HG02642 (cell line): Measurements from ENCODE around the gene DVL1.
"Not testable (repeated sequence)": the region's sequence is repeated elsewhere in the genome, so short reads cannot be mapped to it uniquely, and the experiment has no call there.

Experiments
- ATAC-seq: cut with Tn5 transposase; IDR thresholded peaks from one replicate; pipeline ENCODE4 v1.9.1; 2021; ENCODE audit warnings: mild to moderate bottlenecking; ENCODE audit not compliant: unreplicated experiment, poor library complexity

The DVL1 gene

DNA sequence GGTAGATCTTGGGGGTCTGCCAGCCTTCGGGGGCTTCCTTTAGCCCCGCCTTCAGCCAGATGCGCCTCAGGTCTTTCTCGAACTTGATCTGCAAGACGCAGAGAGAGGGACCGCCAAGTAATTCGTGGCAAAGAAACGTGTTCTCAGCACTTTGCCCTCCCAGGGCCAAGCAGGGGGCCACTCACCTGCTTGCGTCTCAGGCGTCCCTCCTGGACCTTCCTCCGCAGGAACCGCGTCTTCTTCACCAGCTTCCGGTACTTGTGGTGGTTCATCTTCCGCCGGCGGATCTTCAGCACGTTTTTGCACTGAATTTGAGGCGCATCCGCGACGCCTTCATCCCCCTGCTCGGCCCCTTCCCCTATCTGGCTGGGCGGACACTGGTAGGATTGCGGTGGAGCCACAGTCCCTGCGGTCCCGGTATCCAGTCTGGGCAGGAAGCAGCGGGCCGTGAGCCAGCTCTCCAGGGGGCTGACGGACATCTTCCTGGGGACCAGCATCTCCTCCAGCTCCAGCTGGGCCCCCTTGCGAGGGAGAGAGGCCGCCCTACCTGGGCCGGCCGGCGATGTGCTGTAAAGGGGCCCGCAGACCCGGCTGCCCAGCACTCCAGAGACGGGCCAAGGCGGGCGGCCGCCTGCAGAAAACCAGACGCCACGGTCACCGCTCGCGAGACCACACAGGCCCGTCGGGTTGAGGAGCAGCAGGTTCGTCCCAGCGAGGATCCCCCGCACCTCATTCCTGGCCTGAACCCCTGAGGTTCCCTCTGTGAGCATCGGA, 24.8 kb upstream of the DVL1 start:
- no peak for ATAC-seq

DNA sequence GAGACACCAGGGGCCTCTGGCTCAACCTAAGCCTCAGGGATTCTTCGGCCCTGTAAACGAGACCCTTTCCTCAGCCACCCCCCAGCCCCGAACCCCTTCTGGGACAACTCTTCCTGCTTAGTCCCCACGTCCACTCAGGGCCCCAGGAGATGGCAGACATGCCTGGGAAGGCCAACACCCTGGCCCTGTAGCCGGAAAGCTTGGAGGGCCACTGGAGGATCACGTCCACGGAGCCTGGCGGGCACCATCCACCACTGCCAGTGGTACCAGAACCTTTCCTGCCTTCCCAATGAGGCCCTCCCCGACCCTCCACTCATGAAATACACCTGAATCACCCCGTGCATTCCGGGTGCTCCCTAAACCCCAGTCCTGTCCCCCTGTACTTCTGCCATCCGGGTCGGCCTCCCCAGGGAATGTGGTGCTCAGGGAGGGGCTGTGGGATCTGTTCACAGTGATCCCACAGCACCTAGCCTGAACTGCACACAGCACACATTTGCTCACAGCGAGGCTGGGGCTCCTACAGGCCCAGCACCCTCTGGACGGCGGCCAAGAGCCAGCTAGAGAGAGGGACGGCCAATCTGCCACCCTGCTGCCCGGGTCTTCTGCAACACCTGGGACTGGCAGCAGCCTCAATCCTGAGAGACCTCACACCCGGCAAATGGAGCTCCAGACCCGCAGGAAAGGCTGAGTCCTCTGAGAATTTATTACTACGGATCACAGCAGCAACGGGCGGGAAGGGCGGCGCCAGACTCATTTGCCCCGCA, 24.0 kb upstream of the DVL1 start:
- no peak for ATAC-seq

- no peak for ATAC-seq
These were observed 22.8 kb upstream of the DVL1 start for GRCh38 chr1:1371746-1372711.

DNA sequence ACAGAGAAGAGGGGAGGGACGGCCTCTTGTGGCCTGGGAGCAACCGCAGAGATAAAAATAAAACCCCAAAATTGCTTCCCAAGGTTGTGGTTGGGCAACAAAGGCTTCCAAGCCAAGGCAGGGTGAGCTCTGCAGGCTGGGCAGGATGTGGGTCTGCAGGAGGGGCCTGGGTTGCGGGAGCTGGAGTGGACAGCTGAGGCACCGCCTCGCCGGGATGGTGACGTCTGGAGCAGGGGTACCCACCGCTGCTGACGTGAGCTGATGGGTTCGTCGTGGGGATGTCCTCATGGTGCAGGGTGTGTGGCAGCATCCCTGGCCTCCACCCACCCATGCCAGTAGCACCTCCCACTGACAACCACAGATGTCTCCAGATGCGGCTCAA, 22.1 kb upstream of the DVL1 start:
- no peak for ATAC-seq

- no peak for ATAC-seq
These were observed 21.6 kb upstream of the DVL1 start for GRCh38 chr1:1370771-1371300.

GRCh38 chr1:1370094-1370493, 20.9 kb upstream of the DVL1 start:
- not testable (repeated sequence) for ATAC-seq

DNA sequence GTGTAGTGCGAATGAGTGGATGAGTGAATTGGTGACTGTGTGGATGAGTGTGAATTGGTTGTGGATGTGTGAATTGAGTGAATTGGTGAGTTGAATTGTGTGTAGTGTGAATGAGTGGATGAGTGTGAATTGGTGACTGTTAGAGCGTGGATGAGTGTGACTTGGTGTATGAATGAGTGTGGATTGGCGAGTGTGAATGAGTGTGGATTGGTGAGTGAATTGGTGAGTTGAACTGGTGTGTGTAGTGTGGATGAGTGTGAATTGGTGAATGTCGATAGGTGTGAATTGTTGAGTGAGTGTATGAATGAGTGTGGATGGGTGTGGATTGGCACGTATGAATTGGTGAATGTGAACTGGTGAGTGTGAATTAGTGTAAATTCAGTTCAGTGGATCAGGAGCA, 18.1 kb upstream of the DVL1 start:
- ATAC-seq: no peak

- ATAC-seq: no peak
These were observed 17.5 kb upstream of the DVL1 start for GRCh38 chr1:1366699-1367066.

- no peak for ATAC-seq
These were observed 16.9 kb upstream of the DVL1 start for GRCh38 chr1:1365875-1366698.

DNA sequence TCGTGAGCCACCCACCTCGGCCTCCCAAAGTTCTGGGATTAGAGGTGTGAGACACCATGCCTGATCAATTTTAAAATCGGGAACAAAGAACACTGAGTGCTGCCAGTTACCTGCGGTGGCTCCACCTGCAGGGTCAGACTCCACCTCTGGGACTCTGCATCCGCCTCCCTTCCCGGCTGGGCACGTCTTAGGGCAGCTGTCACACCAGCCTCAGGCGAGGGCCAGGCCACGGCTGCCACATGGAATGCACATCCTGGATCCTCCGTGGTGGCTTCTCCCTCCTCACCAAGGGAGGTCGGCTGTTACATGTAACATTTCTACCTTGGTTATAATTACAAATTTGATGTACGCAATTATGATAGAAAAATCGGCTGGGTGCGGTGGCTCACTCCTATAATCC, 15.0 kb upstream of the DVL1 start:
- ATAC-seq: no peak

DNA sequence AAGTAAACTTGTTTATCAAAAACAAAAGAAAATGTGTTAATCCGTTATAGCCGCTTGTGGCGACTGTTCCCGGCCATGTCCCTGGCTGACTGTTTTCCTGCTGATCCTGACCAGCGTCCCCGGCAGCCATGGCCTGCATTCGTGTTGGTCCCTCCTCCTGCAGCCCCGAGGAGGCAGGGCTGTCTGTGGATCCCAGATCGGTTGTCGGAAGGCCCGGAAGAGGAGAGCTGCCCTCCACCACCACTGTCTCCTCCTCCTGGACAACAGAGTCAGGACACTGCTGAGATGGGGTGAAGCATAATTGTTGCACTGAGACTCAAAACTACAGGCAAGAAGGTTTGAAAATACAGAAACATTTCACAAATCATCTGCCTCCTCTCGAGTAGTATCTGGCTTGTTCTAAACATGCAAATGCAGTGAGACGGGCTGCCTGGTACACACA, 12.8 kb upstream of the DVL1 start:
- no peak for ATAC-seq

GRCh38 chr1:1361233-1361981, 12.2 kb upstream of the DVL1 start:
- ATAC-seq: no peak

DNA sequence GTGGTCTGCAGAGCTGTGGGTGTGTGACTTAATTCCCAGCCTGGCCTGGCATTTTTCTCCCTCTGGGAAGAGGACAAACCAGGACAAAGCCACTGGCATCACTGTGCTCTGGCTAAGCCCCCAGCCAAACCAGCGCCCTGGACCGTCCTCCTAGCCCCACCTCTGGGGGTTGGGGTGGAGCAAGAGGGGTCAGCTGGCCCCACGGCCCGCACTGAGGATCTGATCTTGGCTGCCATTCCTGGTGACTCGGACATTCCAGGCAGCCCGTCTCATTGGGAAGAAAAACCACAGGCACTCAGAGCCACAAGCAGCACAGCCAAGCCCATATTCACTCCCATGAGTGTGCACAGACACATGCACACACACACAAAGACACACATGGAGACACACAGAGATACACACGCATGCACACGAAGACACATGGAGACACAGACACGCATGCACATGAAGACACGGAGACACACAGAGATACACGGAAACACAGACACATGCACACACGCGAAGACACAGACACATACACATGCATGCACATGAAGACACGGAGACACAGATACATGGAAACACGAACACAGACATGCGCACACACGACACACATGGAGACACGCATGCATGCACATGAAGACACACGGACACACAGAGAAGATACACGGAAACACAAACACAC, 11.4 kb upstream of the DVL1 start:
- ATAC-seq: no peak

- ATAC-seq: no peak
These were observed 10.6 kb upstream of the DVL1 start for GRCh38 chr1:1359664-1360468.

DNA sequence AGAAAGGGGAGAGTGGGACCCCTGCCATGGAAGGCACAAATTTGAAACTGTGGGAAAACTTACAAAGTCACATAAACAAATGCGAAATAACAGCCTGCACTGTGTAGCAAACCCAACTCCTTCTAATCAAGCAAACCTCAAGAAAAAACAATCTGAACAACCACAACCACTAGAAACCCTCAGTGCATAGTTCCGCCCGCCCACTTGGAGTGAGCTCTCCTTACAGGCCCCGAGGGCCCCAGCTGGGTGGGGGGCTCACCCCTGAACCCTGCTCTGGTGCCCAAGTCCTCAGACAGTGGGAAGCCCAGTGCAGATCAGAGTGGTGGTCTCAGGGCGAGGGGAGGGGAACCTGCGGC, 10.1 kb upstream of the DVL1 start:
- no peak for ATAC-seq

GRCh38 chr1:1358433-1359271, 9.4 kb upstream of the DVL1 start, which contains the start of gene MXRA8:
Gene MXRA8, minus strand, starts transcription at chr1:1358555. Its CDS starts 51 bp downstream, at chr1:1358504.
- no peak for ATAC-seq
